Stomach (tissue), 4 donors: ENCODE measurements around the gene TM4SF18.

ENCODE experiments used
- CTCF ChIP-seq, 7 experiments: fragments of 450-650 bp in 4 of 7; fragments of 200-600 bp in 3 of 7; sonication (generic) in 3 of 7; IDR thresholded peaks; one replicate each; pipeline ENCODE4 v1.5.1; 2016 to 2019; ENCODE audit warnings: antibody characterized with exemption in 7 of 7, control low read depth in 2 of 7, mild to moderate bottlenecking in 1 of 7
- EP300 ChIP-seq: sonication (generic); formaldehyde crosslinking; IDR thresholded peaks from one replicate; pipeline ENCODE4 v1.6.1; 2017; ENCODE audit warnings: antibody characterized with exemption
- POLR2A ChIP-seq, 4 donors: fragments of 450-650 bp; IDR thresholded peaks; one replicate each; pipeline ENCODE4 v1.6.1; 2016; ENCODE audit warnings: antibody characterized with exemption in 4 of 4, control low read depth in 2 of 4, mild to moderate bottlenecking in 1 of 4, moderate library complexity in 1 of 4
- POLR2AphosphoS5 ChIP-seq, 3 donors: sonication (generic); formaldehyde crosslinking; IDR thresholded peaks; one replicate each; pipeline ENCODE4 v1.6.1; 2016; ENCODE audit warnings: antibody characterized with exemption in 3 of 3

GRCh38 chr3:149325581-149325980 is 7.9 kb downstream of the TM4SF18 start:
- TF ChIP-seq CTCF (IDR thresholded peaks at IDR 0.05) (no peak), POLR2A (IDR thresholded peaks at IDR 0.05) (no peak), EP300 (no peak), POLR2AphosphoS5 (IDR thresholded peaks at IDR 0.05) (no peak)
